ENCODE measurements around the gene ACKR2. TPM values are rescaled to one million over a fixed set of nuclear protein-coding genes. Genes with fewer than 3 reads are reported as not detected.

The ACKR2 gene
- total and polyA plus RNA-seq, 7 donors, result 0.04 to 1.6 (median 0.79) TPM

DNA sequence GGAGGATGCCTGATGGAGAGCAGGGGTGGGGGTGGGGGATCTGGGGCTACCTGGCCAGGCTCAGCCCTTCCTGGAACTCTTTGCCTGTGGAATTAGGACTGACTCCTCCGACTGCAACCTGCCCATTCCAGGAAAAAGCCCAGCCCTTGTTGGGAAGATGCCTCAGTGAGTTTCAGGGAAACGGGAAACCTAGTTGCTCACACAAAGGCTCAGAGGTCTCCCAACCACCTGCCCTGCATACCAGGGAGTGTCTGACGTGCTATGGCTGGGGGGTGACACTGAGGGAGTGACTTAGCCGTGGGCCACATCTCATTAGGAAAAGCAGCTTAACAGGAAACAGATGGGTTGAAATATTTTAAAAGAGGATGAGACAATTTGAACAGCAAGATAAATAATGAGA, 38.5 kb downstream of the ACKR2 start:
- H3K4me1 ChIP-seq, result peaks cover 18% of the 10 kb centered on the region
- ATAC-seq, result peak in 2 of 4 donors; percentile 29 to 40
- WGBS, 3 donors, result 47 to 54% (median 52%) methylated on average over 4 of the region's 4 CpGs
- H3K36me3 ChIP-seq (ENCODE audit: insufficient read depth in 1 of 2, low read depth in 1 of 2), result no peaks in the 10 kb centered on the region
- H3K4me3 ChIP-seq, result no peak overlapping the region
- intact Hi-C loops (cut with DNase I), result loop anchor here in 1 of 2 donors (2.0 kb wide), 1 partner anchor 25 kb away; no protein-coding TSS in a partner anchor
- no peak for DNase-seq
- TF ChIP-seq CTCF (IDR thresholded peaks at IDR 0.05), result no peak
- H3K9me3 ChIP-seq, result no peaks in the 10 kb centered on the region
- no peaks in the 10 kb centered on the region for H3K27me3 ChIP-seq (ENCODE audit: insufficient read depth in 3 of 3, low read length in 2 of 3)
- H3K27ac ChIP-seq, result no peak overlapping the region

GRCh38 chr3:42849017-42849416, 39.8 kb downstream of the ACKR2 start:
- 76 to 93% (median 79%) methylated on average over 7 of the region's 7 CpGs for WGBS, 3 donors
- Histone ChIP-seq H3K9me3 (no peaks in the 10 kb centered on the region), H3K4me1 (peaks cover 18% of the 10 kb centered on the region), H3K27me3 (ENCODE audit: insufficient read depth in 3 of 3, low read length in 2 of 3) (no peaks in the 10 kb centered on the region), H3K36me3 (ENCODE audit: insufficient read depth in 1 of 2, low read depth in 1 of 2) (no peaks in the 10 kb centered on the region), H3K27ac (no peak overlapping the region), H3K4me3 (no peak overlapping the region)
- ATAC-seq (peak; percentile 42 to 81 (median 76)), DNase-seq (no peak)
- no peak for TF ChIP-seq CTCF (IDR thresholded peaks at IDR 0.05)
- intact Hi-C loops (cut with DNase I), result no loop called here

GRCh38 chr3:42850263-42850662, 41.0 kb downstream of the ACKR2 start:
- DNase-seq (no peak), ATAC-seq (no peak)
- Histone ChIP-seq H3K27ac (no peak overlapping the region), H3K4me1 (peaks cover 18% of the 10 kb centered on the region), H3K4me3 (no peak overlapping the region), H3K27me3 (ENCODE audit: insufficient read depth in 3 of 3, low read length in 2 of 3) (no peaks in the 10 kb centered on the region), H3K36me3 (ENCODE audit: insufficient read depth in 1 of 2, low read depth in 1 of 2) (no peaks in the 10 kb centered on the region), H3K9me3 (no peaks in the 10 kb centered on the region)
- intact Hi-C loops (cut with DNase I), result no loop called here
- no peak for TF ChIP-seq CTCF (IDR thresholded peaks at IDR 0.05)
- WGBS, 3 donors, result 93 to 95% (median 95%) methylated on average over 3 of the region's 3 CpGs

DNA sequence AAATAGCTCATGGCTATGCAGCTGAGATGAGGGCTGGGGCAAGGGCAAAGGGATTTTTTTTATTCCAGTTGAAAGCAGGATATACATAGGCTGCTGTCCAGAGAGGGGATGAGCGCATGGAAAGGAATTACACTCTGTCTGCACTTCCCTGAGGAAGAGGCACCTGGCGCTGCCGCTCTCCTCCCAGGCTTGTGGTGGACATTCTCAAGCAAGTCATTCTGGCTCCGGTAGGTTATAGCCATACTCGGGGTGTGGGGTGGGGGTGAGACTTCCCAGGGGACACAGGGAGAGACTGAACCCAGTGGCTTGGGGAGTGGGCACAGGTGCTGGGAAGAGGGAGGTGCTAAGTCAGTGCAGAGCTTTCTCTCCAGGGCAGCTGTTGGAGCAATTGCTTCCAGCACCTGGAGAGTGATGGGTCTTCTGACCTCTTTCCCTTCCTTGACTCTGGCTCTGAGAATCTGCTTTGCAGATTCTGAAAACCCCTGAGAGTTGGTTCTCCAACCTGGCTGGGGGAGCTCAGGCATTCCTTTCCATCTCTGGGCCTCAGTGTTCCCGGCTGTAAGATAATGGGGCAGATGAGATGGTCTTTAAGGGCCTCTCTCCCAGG, 42.1 kb downstream of the ACKR2 start:
- Histone ChIP-seq H3K9me3 (no peaks in the 10 kb centered on the region), H3K27me3 (ENCODE audit: insufficient read depth in 3 of 3, low read length in 2 of 3) (no peaks in the 10 kb centered on the region), H3K27ac (no peak overlapping the region), H3K4me3 (no peak overlapping the region), H3K4me1 (peaks cover 11% of the 10 kb centered on the region), H3K36me3 (ENCODE audit: insufficient read depth in 1 of 2, low read depth in 1 of 2) (no peaks in the 10 kb centered on the region)
- ATAC-seq, result no peak
- TF ChIP-seq CTCF (IDR thresholded peaks at IDR 0.05), result no peak
- DNase-seq, result no peak
- WGBS, 3 donors, result 66 to 73% (median 71%) methylated on average over 6 of the region's 6 CpGs
- intact Hi-C loops (cut with DNase I), result no loop called here

DNA sequence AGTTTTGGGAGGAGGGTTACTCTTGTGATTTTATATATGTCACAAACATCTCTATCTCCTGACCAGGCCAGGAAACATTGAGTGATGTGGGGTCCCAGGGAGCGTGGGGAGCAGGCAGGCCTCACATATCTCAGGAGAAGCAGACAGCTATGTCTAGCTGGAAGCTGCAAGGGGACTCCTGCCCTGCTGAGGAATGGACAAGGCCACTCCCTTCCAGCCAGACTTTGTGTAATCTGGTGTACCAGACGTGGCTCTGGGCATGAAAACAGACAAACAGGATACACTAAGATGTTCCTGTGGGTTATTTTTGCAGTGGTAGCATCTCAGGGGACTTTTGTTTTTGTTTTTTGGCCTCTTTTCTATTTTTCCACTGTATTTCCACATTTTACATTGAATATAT, 43.2 kb downstream of the ACKR2 start:
- Histone ChIP-seq H3K9me3 (no peaks in the 10 kb centered on the region), H3K4me3 (no peak overlapping the region), H3K36me3 (ENCODE audit: insufficient read depth in 1 of 2, low read depth in 1 of 2) (no peaks in the 10 kb centered on the region), H3K27ac (no peak overlapping the region), H3K4me1 (peaks cover 3% of the 10 kb centered on the region), H3K27me3 (ENCODE audit: insufficient read depth in 3 of 3, low read length in 2 of 3) (no peaks in the 10 kb centered on the region)
- no peak for DNase-seq
- no peak for ATAC-seq
- 42 to 47% (median 45%) methylated on average over 2 of the region's 2 CpGs for WGBS, 3 donors
- TF ChIP-seq CTCF (IDR thresholded peaks at IDR 0.05), result no peak
- intact Hi-C loops (cut with DNase I), result no loop called here

All from psoas muscle (tissue), 8 donors.